GM10248 (cell line): ENCODE measurements around the gene TNFRSF8.

Experiments used
- CTCF ChIA-PET: fragments of 300-600 bp; sonication (Branson Sonifier 250); formaldehyde crosslinking; extraction: SDS; loops from one replicate; lab custom pipeline; 2021; ENCODE audit warnings: antibody characterized with exemption; lab: Yijun Ruan, JAX
- POLR2A ChIA-PET: fragments of 350-650 bp; sonication (Branson Sonifier 250); formaldehyde crosslinking; extraction: SDS; loops from one replicate; lab custom pipeline; 2020; ENCODE audit warnings: antibody characterized with exemption; lab: Yijun Ruan, JAX
- DNase-seq: peaks from one replicate; pipeline ENCODE4 v3.0.0; 2012; ENCODE audit errors: extremely low spot score
- TF ChIP-seq, protein P1 (sequence below): IDR thresholded peaks from 2 replicates; pipeline ENCODE4 v1.5.1; 2012; ENCODE audit warnings: mild to moderate bottlenecking, low read depth; ENCODE audit errors: extremely low read depth, missing control alignments, control extremely low read depth

The TNFRSF8 gene

GRCh38 chr1:12113433-12114339 lies 50.6 kb downstream of the TNFRSF8 start:
- CTCF ChIA-PET, result interaction anchor here (1.0 to 2.4 kb wide), 7 partner anchors 10 to 93 kb away, joined by 3 to 17 read pairs (median 3); no protein-coding TSS in a partner anchor
- TF ChIP-seq, protein P1, sequence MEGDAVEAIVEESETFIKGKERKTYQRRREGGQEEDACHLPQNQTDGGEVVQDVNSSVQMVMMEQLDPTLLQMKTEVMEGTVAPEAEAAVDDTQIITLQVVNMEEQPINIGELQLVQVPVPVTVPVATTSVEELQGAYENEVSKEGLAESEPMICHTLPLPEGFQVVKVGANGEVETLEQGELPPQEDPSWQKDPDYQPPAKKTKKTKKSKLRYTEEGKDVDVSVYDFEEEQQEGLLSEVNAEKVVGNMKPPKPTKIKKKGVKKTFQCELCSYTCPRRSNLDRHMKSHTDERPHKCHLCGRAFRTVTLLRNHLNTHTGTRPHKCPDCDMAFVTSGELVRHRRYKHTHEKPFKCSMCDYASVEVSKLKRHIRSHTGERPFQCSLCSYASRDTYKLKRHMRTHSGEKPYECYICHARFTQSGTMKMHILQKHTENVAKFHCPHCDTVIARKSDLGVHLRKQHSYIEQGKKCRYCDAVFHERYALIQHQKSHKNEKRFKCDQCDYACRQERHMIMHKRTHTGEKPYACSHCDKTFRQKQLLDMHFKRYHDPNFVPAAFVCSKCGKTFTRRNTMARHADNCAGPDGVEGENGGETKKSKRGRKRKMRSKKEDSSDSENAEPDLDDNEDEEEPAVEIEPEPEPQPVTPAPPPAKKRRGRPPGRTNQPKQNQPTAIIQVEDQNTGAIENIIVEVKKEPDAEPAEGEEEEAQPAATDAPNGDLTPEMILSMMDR, result no peak
- DNase-seq, result no peak

GRCh38 chr1:12114340-12114683 lies 51.2 kb downstream of the TNFRSF8 start:
- TF ChIP-seq, protein P1, result no peak
- ChIA-PET CTCF (interaction anchor here (1.0 to 2.4 kb wide), 6 partner anchors 9 to 93 kb away, joined by 3 to 17 read pairs (median 3); no protein-coding TSS in a partner anchor), POLR2A (no interaction called here)
- DNase-seq, result no peak

More at GRCh38 chr1:12113433-12114339, 50.6 kb downstream of the TNFRSF8 start:
- POLR2A ChIA-PET, result no interaction called here

GRCh38 chr1:12114916-12115315 lies 51.8 kb downstream of the TNFRSF8 start:
- POLR2A ChIA-PET, result no interaction called here
- CTCF ChIA-PET, result interaction anchor here (1.0 to 2.4 kb wide), 6 partner anchors 8 to 92 kb away, joined by 3 to 17 read pairs (median 3); no protein-coding TSS in a partner anchor
- no peak for DNase-seq
- TF ChIP-seq, protein P1, result no peak

GRCh38 chr1:12121212-12122003 lies 58.3 kb downstream of the TNFRSF8 start:
- POLR2A ChIA-PET, result no interaction called here
- DNase-seq, result no peak
- TF ChIP-seq, protein P1, result no peak
- CTCF ChIA-PET, result interaction anchor here (1.5 to 12.1 kb wide), 4 partner anchors 18 to 107 kb away, joined by 3 to 294 read pairs (median 4); no protein-coding TSS in a partner anchor

DNA sequence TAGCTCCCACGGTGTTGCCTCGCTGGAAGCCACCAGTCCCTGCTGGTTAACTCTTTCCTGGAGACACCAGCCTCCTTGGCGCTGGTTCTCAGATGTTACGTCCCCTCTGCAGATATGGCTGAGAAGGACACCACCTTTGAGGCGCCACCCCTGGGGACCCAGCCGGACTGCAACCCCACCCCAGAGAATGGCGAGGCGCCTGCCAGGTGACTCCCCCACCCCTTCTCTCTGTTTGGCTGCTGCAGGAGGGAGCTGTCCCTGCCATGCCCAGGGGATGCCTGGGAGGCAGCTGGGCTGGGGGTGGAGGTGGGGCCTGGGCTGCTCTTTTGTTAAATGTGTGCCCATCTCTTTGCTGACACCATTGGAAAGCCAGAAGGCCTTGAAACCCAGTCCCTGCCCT lies 60.1 kb downstream of the TNFRSF8 start:
- ChIA-PET POLR2A (interaction anchor here (0.6 kb wide), 1 partner anchor 18 kb away, joined by 3 read pairs; no protein-coding TSS in a partner anchor), CTCF (interaction anchor here (0.9 to 12.1 kb wide), 9 partner anchors 9 to 536 kb away, joined by 3 to 294 read pairs (median 8); no protein-coding TSS in a partner anchor)
- TF ChIP-seq, protein P1, result no peak
- no peak for DNase-seq
